Activated CD4-positive, alpha-beta T cell treated with anti-CD3 and anti-CD28 coated beads for 36 hours (primary cell): ENCODE measurements around the gene DCLRE1A. TPM values are rescaled to one million over a fixed set of nuclear protein-coding genes. Genes with fewer than 3 reads are reported as not detected.
A peak's percentile ranks its signal among the peaks of the same experiment; 100 is the strongest.

Experiments
- ATAC-seq: fragments of 200-7000 bp; cut with Tn5 transposase; one replicate; pipeline ENCODE4 v1.10.0; 2021; ENCODE audit warnings: mild to moderate bottlenecking, moderate library complexity
- CTCF ChIA-PET: fragments of 350-600 bp; sonication (Branson Sonifier 250); formaldehyde crosslinking; loops from one replicate; lab custom pipeline; 2021; ENCODE audit warnings: antibody characterized with exemption; lab: Charles Lee
- POLR2A ChIA-PET: fragments of 350-600 bp; sonication (Branson Sonifier 250); formaldehyde crosslinking; loops from one replicate; lab custom pipeline; 2021; ENCODE audit warnings: antibody characterized with exemption, inconsistent platforms; lab: Charles Lee
- DNase-seq: peaks from one replicate; pipeline ENCODE4 v3.0.0-alpha.2; 2020
- H3K27ac Mint-ChIP-seq: one replicate; pipeline ENCODE4 v1.8.0; 2021; ENCODE audit warnings: mixed read lengths
- H3K27me3 Mint-ChIP-seq: one replicate; pipeline ENCODE4 v1.8.0; 2021; ENCODE audit warnings: mixed read lengths
- H3K36me3 Mint-ChIP-seq: one replicate; pipeline ENCODE4 v1.8.0; 2021; ENCODE audit warnings: low read depth, mixed read lengths
- H3K4me1 Mint-ChIP-seq: one replicate; pipeline ENCODE4 v1.8.0; 2021; ENCODE audit warnings: mixed read lengths
- H3K4me3 Mint-ChIP-seq: one replicate; pipeline ENCODE4 v1.8.0; 2021; ENCODE audit warnings: mild to moderate bottlenecking, moderate library complexity, mixed read lengths
- H3K9me3 Mint-ChIP-seq: one replicate; pipeline ENCODE4 v1.8.0; 2021; ENCODE audit warnings: low read depth, mixed read lengths
- intact Hi-C, 2 experiments: fragments of 100-400 bp; cut with DNase I in 1 of 2; cut with micrococcal nuclease in 1 of 2; formaldehyde crosslinking; loops; one replicate each; pipeline versions ENCODE4 v1.14.2 to v1.15.1; 2022 to 2024; cut with DNase I, micrococcal nuclease
- total RNA-seq, 2 experiments: library from RNA; stranded (reverse); gene quantifications; one replicate each; pipeline ENCODE4 v1.2.3, GENCODE V29; 2021

Gene DCLRE1A
- total RNA-seq, result 10 to 100 TPM; 12.5 to 14.4 TPM

DNA sequence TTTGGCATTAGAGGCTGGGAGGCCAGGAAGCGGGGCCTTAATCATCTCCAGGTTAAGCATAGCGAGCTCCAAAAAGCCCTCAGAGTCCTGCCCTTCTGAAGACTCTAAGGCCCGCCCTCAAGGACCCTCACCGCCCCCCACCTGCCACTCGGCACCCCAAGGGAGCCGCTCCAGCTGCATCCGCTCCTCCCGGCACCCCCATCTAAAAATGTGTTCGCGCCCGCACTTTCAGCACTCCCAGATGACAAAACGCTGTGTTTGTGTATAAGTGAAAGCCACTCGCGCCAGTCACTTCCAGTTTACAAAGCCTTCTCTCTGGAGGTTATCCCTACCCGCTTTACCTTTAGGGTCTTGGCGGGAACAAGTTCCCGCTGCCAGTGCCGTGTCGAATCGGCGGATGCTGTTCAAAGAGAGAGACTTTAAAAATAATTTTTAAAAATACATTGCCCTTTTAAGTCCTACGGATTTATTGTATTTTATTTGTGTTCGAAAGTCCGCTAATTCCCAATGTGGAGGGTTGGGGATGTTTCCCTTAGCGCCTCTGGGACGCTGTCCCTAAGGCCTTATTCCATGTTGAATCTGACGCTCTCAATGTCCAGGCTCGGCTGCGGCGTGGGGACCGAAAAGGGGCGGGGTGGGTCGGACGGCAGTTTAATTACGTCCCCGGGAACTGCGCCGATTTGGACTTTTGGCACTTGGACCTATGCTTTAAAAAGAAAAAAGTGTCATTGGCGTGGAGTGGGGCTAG is at the start of gene DCLRE1A, which contains the start of gene NHLRC2:
DCLRE1A (minus strand) TSS at position 70 of the 748 bp plus-strand sequence. CDS start 900 bp downstream, outside the sequence.
NHLRC2 (plus strand) TSS at position 649 of the 748 bp plus-strand sequence. CDS start 212 bp downstream, outside the sequence.
- POLR2A ChIA-PET, result interaction anchor here (0.7 kb wide), 1 partner anchor 107 kb away, joined by 3 read pairs; no protein-coding TSS in a partner anchor
- Mint-ChIP-seq H3K36me3 (peaks cover 22% of the 10 kb centered on the region), H3K27ac (peak within 1 kb of the TSS; percentile 97), H3K4me3 (peak within 1 kb of the TSS; percentile 80), H3K27me3 (no peaks in the 10 kb centered on the region), H3K4me1 (peaks cover 39% of the 10 kb centered on the region), H3K9me3 (no peaks in the 10 kb centered on the region)
- peak; percentile 77 for DNase-seq
- ATAC-seq, result peak; percentile 51
- intact Hi-C loops, result loop anchor here (1.0 to 10.0 kb wide), 9 partner anchors 57 to 1083 kb away; partner anchors contain the start of genes CCDC186 (in 2 of the 2), CASP7 (in 1 of the 2) and TRUB1 (in 1 of the 2)
- CTCF ChIA-PET, result no interaction called here

- Mint-ChIP-seq H3K4me1 (no peaks in the 10 kb centered on the region), H3K27ac (no peak overlapping the region), H3K9me3 (peaks cover 2% of the 10 kb centered on the region), H3K27me3 (no peaks in the 10 kb centered on the region), H3K36me3 (peaks cover 31% of the 10 kb centered on the region), H3K4me3 (no peak overlapping the region)
- CTCF ChIA-PET, result no interaction called here
- intact Hi-C loops, result no loop called here
- POLR2A ChIA-PET, result no interaction called here
- no peak for ATAC-seq
- DNase-seq, result no peak
These were observed 46.2 kb upstream of the DCLRE1A start for GRCh38 chr10:113899952-113900598.

- Mint-ChIP-seq H3K36me3 (peaks cover 26% of the 10 kb centered on the region), H3K27me3 (no peaks in the 10 kb centered on the region), H3K4me1 (no peaks in the 10 kb centered on the region), H3K9me3 (peaks cover 2% of the 10 kb centered on the region), H3K27ac (no peak overlapping the region), H3K4me3 (no peak overlapping the region)
- no peak for ATAC-seq
- intact Hi-C loops, result no loop called here
- ChIA-PET POLR2A (no interaction called here), CTCF (no interaction called here)
- DNase-seq, result no peak
These were observed 44.1 kb upstream of the DCLRE1A start for GRCh38 chr10:113897693-113898618.

DNA sequence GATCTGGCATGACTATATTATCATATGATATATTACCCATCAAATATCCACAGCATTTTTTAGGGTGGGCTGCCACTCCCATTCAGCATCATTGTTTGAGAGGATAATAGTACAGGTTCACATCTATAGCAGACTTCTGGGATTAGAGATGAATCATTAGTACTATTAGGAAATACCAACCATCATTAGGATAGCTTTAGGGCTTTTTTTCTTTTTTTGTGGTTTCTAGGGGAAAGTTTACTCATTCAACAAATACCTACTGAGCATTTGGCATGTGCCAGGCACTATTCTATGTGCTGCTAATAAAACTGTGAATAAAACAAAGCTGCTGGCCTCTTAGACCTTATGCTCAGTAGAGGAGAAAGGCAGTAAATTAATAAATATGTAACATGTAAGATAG is 41.1 kb upstream of the DCLRE1A start:
- ChIA-PET CTCF (interaction anchor here (1.4 kb wide), 1 partner anchor 9 kb away, joined by 4 read pairs; no protein-coding TSS in a partner anchor), POLR2A (no interaction called here)
- DNase-seq, result no peak

GRCh38 chr10:113894581-113894980 is 40.7 kb upstream of the DCLRE1A start:
- H3K27me3 Mint-ChIP-seq, result no peaks in the 10 kb centered on the region
- no peak overlapping the region for H3K4me3 Mint-ChIP-seq
- H3K36me3 Mint-ChIP-seq, result peaks cover 27% of the 10 kb centered on the region
- ChIA-PET CTCF (interaction anchor here (1.4 kb wide), 1 partner anchor 10 kb away, joined by 4 read pairs; no protein-coding TSS in a partner anchor), POLR2A (no interaction called here)
- ATAC-seq (no peak), DNase-seq (no peak)
- H3K27ac Mint-ChIP-seq, result no peak overlapping the region
- intact Hi-C loops, result no loop called here
- peaks cover 2% of the 10 kb centered on the region for H3K9me3 Mint-ChIP-seq
- peaks cover 1% of the 10 kb centered on the region for H3K4me1 Mint-ChIP-seq

More for the DNA sequence above, 41.1 kb upstream of the DCLRE1A start:
- H3K9me3 Mint-ChIP-seq, result peaks cover 2% of the 10 kb centered on the region
- intact Hi-C loops, result no loop called here
- no peaks in the 10 kb centered on the region for H3K27me3 Mint-ChIP-seq
- ATAC-seq, result no peak
- no peaks in the 10 kb centered on the region for H3K4me1 Mint-ChIP-seq
- no peak overlapping the region for H3K27ac Mint-ChIP-seq
- H3K4me3 Mint-ChIP-seq, result no peak overlapping the region
- H3K36me3 Mint-ChIP-seq, result peaks cover 25% of the 10 kb centered on the region

DNA sequence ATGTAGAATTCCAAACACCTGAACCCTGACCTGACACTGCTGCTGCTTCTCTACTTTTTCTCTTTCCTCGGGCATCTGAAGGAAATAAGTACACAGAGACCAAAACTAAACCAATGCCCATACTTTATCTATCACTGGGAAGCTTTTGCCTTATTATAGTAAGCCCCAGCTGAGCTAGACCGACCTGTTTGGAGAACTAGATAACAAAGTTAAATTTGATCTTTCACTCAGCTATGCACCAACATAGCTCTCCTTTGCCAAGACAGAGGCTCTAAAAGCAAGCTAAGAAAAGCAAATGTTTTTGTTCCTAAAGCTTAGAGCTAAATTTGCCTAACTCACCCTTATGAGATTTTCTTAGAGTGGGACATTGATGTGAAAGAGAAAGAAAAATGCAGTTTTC is 39.7 kb upstream of the DCLRE1A start:
- intact Hi-C loops, result no loop called here
- DNase-seq (no peak), ATAC-seq (no peak)
- H3K4me1 Mint-ChIP-seq, result peaks cover 2% of the 10 kb centered on the region
- peaks cover 25% of the 10 kb centered on the region for H3K36me3 Mint-ChIP-seq
- H3K27me3 Mint-ChIP-seq, result no peaks in the 10 kb centered on the region
- no peak overlapping the region for H3K27ac Mint-ChIP-seq
- ChIA-PET CTCF (interaction anchor here (1.4 kb wide), 1 partner anchor 11 kb away, joined by 4 read pairs; no protein-coding TSS in a partner anchor), POLR2A (no interaction called here)
- peaks cover 2% of the 10 kb centered on the region for H3K9me3 Mint-ChIP-seq
- H3K4me3 Mint-ChIP-seq, result no peak overlapping the region

DNA sequence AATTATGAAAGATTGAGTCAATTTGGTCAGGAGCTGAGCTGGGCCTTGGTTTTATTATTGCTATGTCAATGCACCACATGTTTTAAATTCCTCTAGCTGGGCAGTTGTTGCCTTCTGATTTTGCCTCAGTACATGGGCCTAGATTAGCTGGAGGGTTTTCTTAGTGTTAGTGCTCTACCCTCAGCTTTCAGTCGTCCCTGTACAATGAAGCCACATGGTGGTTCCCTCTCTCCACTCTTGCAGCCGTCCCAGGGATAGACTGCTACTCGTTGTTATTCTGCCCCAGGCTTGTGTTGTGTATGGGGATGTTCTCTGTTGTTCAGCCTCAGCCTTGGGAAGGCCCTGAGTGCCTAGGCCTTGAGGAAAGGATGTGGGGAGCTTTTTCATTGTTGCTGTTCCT is 37.6 kb upstream of the DCLRE1A start:
- POLR2A ChIA-PET, result no interaction called here
- CTCF ChIA-PET, result no interaction called here

DNA sequence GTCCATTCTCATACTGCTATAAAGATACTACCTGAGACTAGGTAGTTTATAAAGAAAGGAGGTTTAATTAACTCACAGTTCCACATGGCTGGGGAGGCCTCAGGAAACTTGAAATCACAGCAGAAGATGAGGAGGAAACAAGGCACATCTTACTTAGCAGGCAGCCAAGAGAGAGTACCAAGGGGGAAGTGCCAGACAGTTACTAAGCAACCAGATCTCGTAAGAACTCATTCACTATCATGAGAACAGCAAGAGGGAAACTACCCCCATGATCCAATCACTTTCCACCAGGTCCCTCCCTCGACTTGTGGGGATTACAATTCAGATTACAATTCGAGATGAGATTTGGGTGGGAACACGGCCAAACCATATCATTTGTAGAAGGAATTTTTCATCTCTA is 36.9 kb upstream of the DCLRE1A start:
- Mint-ChIP-seq H3K27ac (no peak overlapping the region), H3K9me3 (peaks cover 2% of the 10 kb centered on the region), H3K4me1 (peaks cover 2% of the 10 kb centered on the region), H3K36me3 (peaks cover 33% of the 10 kb centered on the region), H3K4me3 (no peak overlapping the region), H3K27me3 (no peaks in the 10 kb centered on the region)
- ChIA-PET CTCF (no interaction called here), POLR2A (no interaction called here)
- ATAC-seq (no peak), DNase-seq (no peak)
- intact Hi-C loops, result no loop called here

More for the DNA sequence above, 37.6 kb upstream of the DCLRE1A start:
- ATAC-seq (no peak), DNase-seq (no peak)
- intact Hi-C loops, result no loop called here
- Mint-ChIP-seq H3K4me1 (peaks cover 2% of the 10 kb centered on the region), H3K4me3 (no peak overlapping the region), H3K9me3 (peaks cover 2% of the 10 kb centered on the region), H3K27me3 (no peaks in the 10 kb centered on the region), H3K36me3 (peaks cover 33% of the 10 kb centered on the region), H3K27ac (no peak overlapping the region)

GRCh38 chr10:113889911-113890310 is 36.0 kb upstream of the DCLRE1A start:
- no peaks in the 10 kb centered on the region for H3K27me3 Mint-ChIP-seq
- no peak overlapping the region for H3K27ac Mint-ChIP-seq
- no peaks in the 10 kb centered on the region for H3K9me3 Mint-ChIP-seq
- peaks cover 28% of the 10 kb centered on the region for H3K36me3 Mint-ChIP-seq
- no peak for ATAC-seq
- DNase-seq, result no peak
- intact Hi-C loops, result no loop called here
- peaks cover 2% of the 10 kb centered on the region for H3K4me1 Mint-ChIP-seq
- H3K4me3 Mint-ChIP-seq, result no peak overlapping the region
- POLR2A ChIA-PET, result no interaction called here
- CTCF ChIA-PET, result no interaction called here

- Mint-ChIP-seq H3K27me3 (no peaks in the 10 kb centered on the region), H3K4me1 (peaks cover 10% of the 10 kb centered on the region), H3K9me3 (no peaks in the 10 kb centered on the region), H3K27ac (no peak overlapping the region), H3K36me3 (peaks cover 32% of the 10 kb centered on the region), H3K4me3 (no peak overlapping the region)
- ChIA-PET CTCF (no interaction called here), POLR2A (no interaction called here)
- intact Hi-C loops, result no loop called here
- DNase-seq (no peak), ATAC-seq (no peak)
These were observed 28.4 kb upstream of the DCLRE1A start for GRCh38 chr10:113882240-113882639.

DNA sequence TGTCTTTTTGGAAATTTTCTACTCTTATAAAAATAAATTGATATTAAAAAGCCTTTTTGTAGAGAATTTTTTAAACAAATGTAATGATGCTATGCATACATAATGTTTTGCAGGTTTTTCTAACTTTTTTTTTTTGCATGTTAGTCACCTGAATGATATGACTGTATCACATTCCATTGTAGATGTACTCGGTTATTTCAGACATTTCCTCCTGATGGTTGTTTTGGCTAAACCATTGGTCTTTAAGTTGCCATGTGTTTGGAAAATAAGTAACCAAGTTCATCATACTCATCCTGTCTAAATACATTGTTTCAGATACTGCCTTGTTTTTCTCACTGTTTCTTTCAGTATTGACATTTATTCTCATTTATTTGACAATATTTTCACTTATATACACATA is 26.4 kb upstream of the DCLRE1A start:
- POLR2A ChIA-PET, result no interaction called here
- intact Hi-C loops, result no loop called here
- DNase-seq (no peak), ATAC-seq (peak; percentile 30)
- Mint-ChIP-seq H3K9me3 (no peaks in the 10 kb centered on the region), H3K4me1 (peaks cover 10% of the 10 kb centered on the region), H3K27ac (no peak overlapping the region), H3K27me3 (no peaks in the 10 kb centered on the region), H3K4me3 (no peak overlapping the region), H3K36me3 (peaks cover 30% of the 10 kb centered on the region)
- CTCF ChIA-PET, result no interaction called here
